K562 (cell line): ENCODE data around the gene ASPA. TPM values are rescaled to one million over a fixed set of nuclear protein-coding genes. Genes with fewer than 3 reads are reported as not detected.

ENCODE experiments used
- BACH1 ChIP-seq: fragments of 200-800 bp; sonication (Bioruptor generic); IDR thresholded peaks from 2 replicates; pipeline ENCODE4 v1.6.1; 2016; ENCODE audit warnings: missing genetic modification characterization, missing compliant biosample characterization
- CCNT2 ChIP-seq: IDR thresholded peaks from 2 replicates; pipeline ENCODE4 v1.6.1; 2011; ENCODE audit warnings: borderline replicate concordance, low read depth, mild to moderate bottlenecking, moderate library complexity, mixed read lengths, low read length; ENCODE audit not compliant: insufficient read length; ENCODE audit errors: extremely low read depth
- E2F3 ChIP-seq: fragments of 250-450 bp; sonication (Bioruptor Pico); IDR thresholded peaks from 2 replicates; pipeline ENCODE4 v1.4.0; 2020; ENCODE audit warnings: mild to moderate bottlenecking
- ELK1 ChIP-seq: sonication (generic); formaldehyde crosslinking; IDR thresholded peaks from 2 replicates; pipeline ENCODE4 v1.8.1; 2022; ENCODE audit warnings: missing genetic modification reagents
- EP300 ChIP-seq: IDR thresholded peaks from 2 replicates; pipeline ENCODE4 v1.6.1; 2012; ENCODE audit warnings: low read length, improper control_type of control experiment
- KAT2B ChIP-seq: IDR thresholded peaks from one replicate; pipeline ENCODE4 v1.6.1; 2012; ENCODE audit warnings: low read depth, mild to moderate bottlenecking, control low read depth, inconsistent platforms, low read length, moderate library complexity
- KDM1A ChIP-seq, 2 experiments: fragments of 450-650 bp; IDR thresholded peaks; 2 replicates each; pipeline ENCODE4 v1.6.1; 2016; ENCODE audit warnings: mild to moderate bottlenecking in 2 of 2
- MECOM ChIP-seq: fragments of 250-450 bp; sonication (Bioruptor Pico); IDR thresholded peaks from 2 replicates; pipeline ENCODE4 v1.8.0; 2022; ENCODE audit warnings: inconsistent platforms
- PATZ1 ChIP-seq: fragments of 250-450 bp; sonication (Bioruptor Pico); IDR thresholded peaks from 2 replicates; pipeline ENCODE4 v1.5.0; 2020; ENCODE audit warnings: mild to moderate bottlenecking, borderline replicate concordance
- PKNOX1 ChIP-seq: fragments of 450-650 bp; IDR thresholded peaks from 2 replicates; pipeline ENCODE4 v1.6.1; 2016
- ZBED1 ChIP-seq: IDR thresholded peaks from 2 replicates; pipeline ENCODE4 v1.6.1; 2014
- ZFP36 ChIP-seq: fragments of 150-350 bp; IDR thresholded peaks from 2 replicates; pipeline ENCODE4 v1.6.1; 2018; ENCODE audit warnings: low read length, low read depth; ENCODE audit not compliant: partially characterized antibody
- polyA plus RNA-seq, 8 experiments: library from polyadenylated mRNA; depleted of rRNA in 4 of 8; stranded (reverse) in 5 of 8; unstranded in 3 of 8; fragments of >200 nt; fragmentation: Nextera tagmentation in 2 of 8; fragmentation: Illumina TruSeq in 1 of 8; extraction: Ambion mirVana in 2 of 8; extraction: Trizol in 1 of 8; gene quantifications; 2 replicates each; pipeline versions ENCODE4 v1.2.1 to v1.2.3, GENCODE V29; 2011 to 2014; ENCODE audit warnings: inconsistent platforms in 1 of 8, missing spikeins in 1 of 8
- total RNA-seq, 7 experiments: library from RNA; depleted of rRNA in 6 of 7; stranded (reverse); fragments of >200 nt in 6 of 7; fragmentation: Illumina TruSeq in 2 of 7; extraction: Trizol in 2 of 7; gene quantifications; 2 replicates each; pipeline versions ENCODE4 v1.2.1 to v1.2.3, GENCODE V29; 2011 to 2021; ENCODE audit warnings: low replicate concordance in 1 of 7

Gene ASPA
- total and polyA plus RNA-seq, 9 of the 15 experiments (the other 6 are each of a cell fraction or from before 2014, with no cell fraction given) = not detected

- no peak for TF ChIP-seq CCNT2
- no peak for TF ChIP-seq PKNOX1
- TF ChIP-seq ZFP36 = no peak
- no peak for TF ChIP-seq ELK1 (CRISPR knock-in tag)
- no peak for TF ChIP-seq EP300
- TF ChIP-seq PATZ1 (CRISPR knock-in tag) = no peak
- no peak for TF ChIP-seq MECOM (CRISPR knock-in tag)
- no peak for TF ChIP-seq E2F3 (CRISPR knock-in tag)
- no peak for TF ChIP-seq ZBED1
- TF ChIP-seq KDM1A (IDR thresholded peaks at IDR 0.05) = no peak
- TF ChIP-seq KAT2B = no peak
- TF ChIP-seq BACH1 (tag) = no peak
Measured at GRCh38 chr17:3531266-3532101, 55.7 kb downstream of the ASPA start (continued).
